Measurements from ENCODE around the gene MINDY4. TPM values are rescaled to one million over a fixed set of nuclear protein-coding genes. Genes with fewer than 3 reads are reported as not detected.
A peak's percentile ranks its signal among the peaks of the same experiment; 100 is the strongest.

Gene MINDY4
- total RNA-seq (2014; rRNA removed; shearing (Covaris generic)): 7.1 and 7.6 TPM in 2 replicates

GRCh38 chr7:30771174-30771879 is at the start of gene MINDY4:
MINDY4 (plus strand) TSS chr7:30771417; CDS start chr7:30771494, 77 bp downstream.
- DNase-seq (ENCODE audit: low spot score): peak; percentile 74

GRCh38 chr7:30722187-30722586 is 49.0 kb upstream of the MINDY4 start:
- DNase-seq (ENCODE audit: low spot score): no peak

GRCh38 chr7:30722671-30723070 is 48.5 kb upstream of the MINDY4 start:
- no peak for DNase-seq (ENCODE audit: low spot score)

- DNase-seq (ENCODE audit: low spot score): no peak
Observed at GRCh38 chr7:30723776-30724175, 47.4 kb upstream of the MINDY4 start.

GRCh38 chr7:30726296-30727006 is 44.8 kb upstream of the MINDY4 start:
- DNase-seq (ENCODE audit: low spot score): no peak

GRCh38 chr7:30727061-30727945 is 43.9 kb upstream of the MINDY4 start:
- no peak for DNase-seq (ENCODE audit: low spot score)

- DNase-seq (ENCODE audit: low spot score): no peak
Observed at GRCh38 chr7:30728591-30729100, 42.6 kb upstream of the MINDY4 start.

GRCh38 chr7:30729642-30730041 is 41.6 kb upstream of the MINDY4 start:
- no peak for DNase-seq (ENCODE audit: low spot score)

GRCh38 chr7:30730097-30730496 is 41.1 kb upstream of the MINDY4 start:
- DNase-seq (ENCODE audit: low spot score): no peak

GRCh38 chr7:30730996-30731395 is 40.2 kb upstream of the MINDY4 start:
- DNase-seq (ENCODE audit: low spot score): no peak

- DNase-seq (ENCODE audit: low spot score): no peak
Observed at GRCh38 chr7:30731581-30731980, 39.6 kb upstream of the MINDY4 start.

GRCh38 chr7:30732606-30733005 is 38.6 kb upstream of the MINDY4 start:
- DNase-seq (ENCODE audit: low spot score): no peak

GRCh38 chr7:30733216-30733615 is 38.0 kb upstream of the MINDY4 start:
- DNase-seq (ENCODE audit: low spot score): no peak

- no peak for DNase-seq (ENCODE audit: low spot score)
Observed at GRCh38 chr7:30733691-30734090, 37.5 kb upstream of the MINDY4 start.

GRCh38 chr7:30734497-30734896 is 36.7 kb upstream of the MINDY4 start:
- DNase-seq (ENCODE audit: low spot score): no peak

- no peak for DNase-seq (ENCODE audit: low spot score)
Observed at GRCh38 chr7:30735631-30736030, 35.6 kb upstream of the MINDY4 start.

- DNase-seq (ENCODE audit: low spot score): no peak
Observed at GRCh38 chr7:30736291-30736690, 34.9 kb upstream of the MINDY4 start.

GRCh38 chr7:30738026-30738915 is 32.9 kb upstream of the MINDY4 start:
- no peak for DNase-seq (ENCODE audit: low spot score)

- no peak for DNase-seq (ENCODE audit: low spot score)
Observed at GRCh38 chr7:30739691-30740090, 31.5 kb upstream of the MINDY4 start.

GRCh38 chr7:30740417-30741181 is 30.6 kb upstream of the MINDY4 start:
- peak; percentile 71 for DNase-seq (ENCODE audit: low spot score)

Data from A172 (cell line).